Breast epithelium (tissue), 3 donors: ENCODE data around the gene SVEP1.

Experiments
- CTCF ChIP-seq, 3 donors: fragments of 450-650 bp; IDR thresholded peaks; one replicate each; pipeline ENCODE4 v1.5.1; 2016 to 2017; ENCODE audit warnings: antibody characterized with exemption in 3 of 3, mild to moderate bottlenecking in 3 of 3, moderate library complexity in 3 of 3
- POLR2A ChIP-seq: fragments of 450-650 bp; IDR thresholded peaks from one replicate; pipeline ENCODE4 v1.6.1; 2016; ENCODE audit warnings: antibody characterized with exemption, mild to moderate bottlenecking, moderate library complexity

GRCh38 chr9:110340306-110340705 is 239.2 kb downstream of the SVEP1 start:
- TF ChIP-seq CTCF (IDR thresholded peaks at IDR 0.05) (no peak), POLR2A (no peak)
